GM12878 (cell line): ENCODE data around the gene GSC2. TPM values are rescaled to one million over a fixed set of nuclear protein-coding genes. Genes with fewer than 3 reads are reported as not detected.

Experiments
- ASH2L ChIP-seq: fragments of 300-600, 200-600 bp; sonication (generic); IDR thresholded peaks from 2 replicates; pipeline ENCODE4 v1.6.1; 2017; ENCODE audit warnings: low read depth, mild to moderate bottlenecking, borderline replicate concordance
- BACH1 ChIP-seq: fragments of 450-650 bp; IDR thresholded peaks from 2 replicates; pipeline ENCODE4 v1.6.1; 2017; ENCODE audit warnings: mild to moderate bottlenecking, borderline replicate concordance
- CHD2 ChIP-seq: IDR thresholded peaks from 2 replicates; pipeline ENCODE4 v1.6.1; 2011; ENCODE audit warnings: low read depth, low read length, improper control_type of control experiment, borderline replicate concordance
- CREB1 ChIP-seq: IDR thresholded peaks from 2 replicates; pipeline ENCODE4 v1.6.1; 2012; ENCODE audit warnings: low read depth, mild to moderate bottlenecking, inconsistent platforms
- DPF2 ChIP-seq: fragments of 450-650 bp; IDR thresholded peaks from 2 replicates; pipeline ENCODE4 v1.6.1; 2017; ENCODE audit warnings: mild to moderate bottlenecking
- E2F4 ChIP-seq: IDR thresholded peaks from 2 replicates; pipeline ENCODE4 v1.6.1; 2012; ENCODE audit warnings: low read depth, low read length, improper control_type of control experiment
- E4F1 ChIP-seq: fragments of 450-650 bp; IDR thresholded peaks from 2 replicates; pipeline ENCODE4 v1.6.1; 2018; ENCODE audit warnings: borderline replicate concordance, mild to moderate bottlenecking; ENCODE audit not compliant: partially characterized antibody
- EGR1 ChIP-seq, 2 experiments: IDR thresholded peaks; 1 replicate in 1 of 2; 2 replicates in 1 of 2; pipeline ENCODE4 v1.6.1; 2011 to 2012; ENCODE audit warnings: low read depth in 2 of 2, low read length in 2 of 2, borderline replicate concordance in 1 of 2, mild to moderate bottlenecking in 1 of 2, moderate library complexity in 1 of 2
- ESRRA ChIP-seq: IDR thresholded peaks from 2 replicates; pipeline ENCODE4 v1.6.1; 2012; ENCODE audit warnings: mild to moderate bottlenecking, low read length, improper control_type of control experiment
- GATAD2B ChIP-seq: fragments of 450-650 bp; conservative IDR thresholded peaks from 2 replicates; pipeline ENCODE4 v1.6.1; 2017; ENCODE audit warnings: low read depth, mild to moderate bottlenecking, moderate library complexity
- KLF5 ChIP-seq: fragments of 450-650 bp; IDR thresholded peaks from 2 replicates; pipeline ENCODE4 v1.6.1; 2014; ENCODE audit warnings: mild to moderate bottlenecking; ENCODE audit not compliant: partially characterized antibody
- MTA3 ChIP-seq: IDR thresholded peaks from 2 replicates; pipeline ENCODE4 v1.6.1; 2012; ENCODE audit warnings: low read length, inconsistent platforms, borderline replicate concordance
- NBN ChIP-seq: fragments of 450-650 bp; IDR thresholded peaks from 2 replicates; pipeline ENCODE4 v1.6.1; 2016
- NFXL1 ChIP-seq: fragments of 450-650 bp; IDR thresholded peaks from 2 replicates; pipeline ENCODE4 v1.6.1; 2017; ENCODE audit warnings: antibody characterized with exemption, mild to moderate bottlenecking, borderline replicate concordance
- NR2F1 ChIP-seq: fragments of 450-650 bp; conservative IDR thresholded peaks from 2 replicates; pipeline ENCODE4 v1.6.1; 2017; ENCODE audit warnings: mild to moderate bottlenecking
- POLR2A ChIP-seq: IDR thresholded peaks from 2 replicates; pipeline ENCODE4 v1.6.1; 2011; ENCODE audit warnings: low read depth, mild to moderate bottlenecking, low read length
- POLR2AphosphoS2 ChIP-seq: IDR thresholded peaks from 2 replicates; pipeline ENCODE4 v1.6.1; 2011; ENCODE audit warnings: low read depth, mild to moderate bottlenecking, low read length, improper control_type of control experiment, moderate library complexity
- POLR2AphosphoS5 ChIP-seq: IDR thresholded peaks from 2 replicates; pipeline ENCODE4 v1.6.1; 2011; ENCODE audit warnings: mild to moderate bottlenecking, low read length, inconsistent platforms
- RBBP5 ChIP-seq: fragments of 200-600 bp; sonication (generic); conservative IDR thresholded peaks from 2 replicates; pipeline ENCODE4 v1.6.1; 2016
- RUNX3 ChIP-seq: IDR thresholded peaks from 2 replicates; pipeline ENCODE4 v1.6.1; 2012; ENCODE audit warnings: low read length, inconsistent platforms
- SMAD1 ChIP-seq: fragments of 450-650 bp; IDR thresholded peaks from 2 replicates; pipeline ENCODE4 v1.6.1; 2018; ENCODE audit warnings: mild to moderate bottlenecking, low read depth; ENCODE audit not compliant: partially characterized antibody
- SREBF1 ChIP-seq: IDR thresholded peaks from 2 replicates; pipeline ENCODE4 v1.6.1; 2012; ENCODE audit warnings: mild to moderate bottlenecking, low read length
- SREBF2 ChIP-seq: IDR thresholded peaks from 2 replicates; pipeline ENCODE4 v1.6.1; 2012; ENCODE audit warnings: mild to moderate bottlenecking, low read length
- STAT3 ChIP-seq: IDR thresholded peaks from 2 replicates; pipeline ENCODE4 v1.6.1; 2011; ENCODE audit warnings: low read depth, low read length, improper control_type of control experiment
- ZBED1 ChIP-seq: IDR thresholded peaks from 2 replicates; pipeline ENCODE4 v1.6.1; 2016; ENCODE audit warnings: borderline replicate concordance
- ZNF274 ChIP-seq: IDR thresholded peaks from one replicate; pipeline ENCODE4 v1.8.0; 2011; ENCODE audit not compliant: insufficient read length, insufficient read depth
- ZNF384 ChIP-seq: IDR thresholded peaks from 2 replicates; pipeline ENCODE4 v1.6.1; 2012; ENCODE audit warnings: low read depth, mild to moderate bottlenecking, low read length, improper control_type of control experiment, borderline replicate concordance
- ZSCAN29 ChIP-seq: fragments of 450-650 bp; IDR thresholded peaks from 2 replicates; pipeline ENCODE4 v1.6.1; 2017; ENCODE audit warnings: mild to moderate bottlenecking, moderate library complexity
- ZZZ3 ChIP-seq: IDR thresholded peaks from 2 replicates; pipeline ENCODE4 v1.6.1; 2011; ENCODE audit warnings: low read depth; ENCODE audit not compliant: control insufficient read depth, insufficient read length
- polyA plus RNA-seq, 11 experiments: library from polyadenylated mRNA; depleted of rRNA in 4 of 11; unstranded in 6 of 11; stranded (reverse) in 5 of 11; fragments of >200 nt; fragmentation: Nextera tagmentation in 4 of 11; fragmentation: Illumina TruSeq in 1 of 11; extraction: Ambion mirVana in 4 of 11; extraction: Trizol in 1 of 11; gene quantifications; 1 replicate in 1 of 11; 2 replicates in 10 of 11; pipeline versions ENCODE4 v1.2.1 to v1.2.3, GENCODE V29; 2011 to 2016; ENCODE audit warnings: inconsistent platforms in 2 of 11, missing spikeins in 2 of 11, low read depth in 1 of 11
- total RNA-seq, 4 experiments: library from RNA; depleted of rRNA in 3 of 4; stranded (reverse); fragments of >200 nt in 3 of 4; fragmentation: Illumina TruSeq in 1 of 4; extraction: Trizol in 1 of 4; gene quantifications; 2 replicates each; pipeline versions ENCODE4 v1.2.1 to v1.2.3, GENCODE V29; 2013 to 2021
- TF ChIP-seq, protein P1 (sequence below): IDR thresholded peaks from 2 replicates; pipeline ENCODE4 v1.6.1; 2012; ENCODE audit warnings: low read depth, low read length, improper control_type of control experiment
- TF ChIP-seq, protein P2 (sequence below): IDR thresholded peaks from 2 replicates; pipeline ENCODE4 v1.6.1; 2011; ENCODE audit warnings: low read depth, mild to moderate bottlenecking, low read length, moderate library complexity, borderline replicate concordance; ENCODE audit errors: extremely low read depth

The GSC2 gene
- total and polyA plus RNA-seq, 10 of the 15 experiments (the other 5 are each of a cell fraction or from before 2014, with no cell fraction given), result not detected

- no peak for TF ChIP-seq POLR2AphosphoS2
- TF ChIP-seq CHD2, result peak; percentile 42; the same call in 1 of the 2 replicates
- no peak for TF ChIP-seq STAT3
- no peak for TF ChIP-seq ZBED1
- TF ChIP-seq ESRRA, result no peak
- no peak for TF ChIP-seq MTA3
- TF ChIP-seq DPF2, result no peak
- TF ChIP-seq, protein P1, sequence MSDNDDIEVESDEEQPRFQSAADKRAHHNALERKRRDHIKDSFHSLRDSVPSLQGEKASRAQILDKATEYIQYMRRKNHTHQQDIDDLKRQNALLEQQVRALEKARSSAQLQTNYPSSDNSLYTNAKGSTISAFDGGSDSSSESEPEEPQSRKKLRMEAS, result no peak
- TF ChIP-seq POLR2AphosphoS5, result no peak; the same call in 1 of the 2 replicates
- TF ChIP-seq RBBP5, result no peak
- no peak for TF ChIP-seq E2F4
- no peak; the same call in 1 of the 2 replicates for TF ChIP-seq SREBF2
- peak; percentile 15; the same call in 1 of the 2 replicates for TF ChIP-seq RUNX3
- no peak for TF ChIP-seq ZZZ3
- no peak for TF ChIP-seq SMAD1
- no peak for TF ChIP-seq NFXL1
- TF ChIP-seq GATAD2B, result peak; percentile 76
- no peak for TF ChIP-seq NBN
- no peak for TF ChIP-seq ZNF274
- peak; percentile 59 for TF ChIP-seq POLR2A
- no peak for TF ChIP-seq BACH1
- peak; percentile 37; the same call in 1 of the 2 replicates for TF ChIP-seq NR2F1
- TF ChIP-seq ZSCAN29, result no peak
- no peak for TF ChIP-seq ZNF384
- no peak for TF ChIP-seq CREB1
- no peak for TF ChIP-seq SREBF1
- TF ChIP-seq E4F1, result no peak
- TF ChIP-seq, protein P2, sequence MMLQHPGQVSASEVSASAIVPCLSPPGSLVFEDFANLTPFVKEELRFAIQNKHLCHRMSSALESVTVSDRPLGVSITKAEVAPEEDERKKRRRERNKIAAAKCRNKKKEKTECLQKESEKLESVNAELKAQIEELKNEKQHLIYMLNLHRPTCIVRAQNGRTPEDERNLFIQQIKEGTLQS, result no peak
- TF ChIP-seq EGR1 (IDR thresholded peaks at IDR 0.05; ENCODE audit: borderline replicate concordance in 1 of 2, low read depth in 2 of 2, low read length in 2 of 2), result peak in 1 of 2 experiments; percentile 39; a peak in 1 of 3 replicates
- TF ChIP-seq ASH2L, result no peak
- no peak for TF ChIP-seq KLF5
Observed at GRCh38 chr22:19178657-19179496, 28.8 kb upstream of the GSC2 start, which contains the start of gene SLC25A1 (continued).
